Measurements from ENCODE around the gene KCNE4. TPM values are rescaled to one million over a fixed set of nuclear protein-coding genes. Genes with fewer than 3 reads are reported as not detected.
A peak's percentile ranks its signal among the peaks of the same experiment; 100 is the strongest.

KCNE4 gene
- total RNA-seq (2014; rRNA removed; shearing (Covaris generic)): not detected in 2 replicates

- DNase-seq: peak; percentile 40
- H3K27me3 ChIP-seq (ENCODE audit: control insufficient read depth, insufficient read depth, low read length): no peaks in the 10 kb centered on the region
- no peaks in the 10 kb centered on the region for H3K36me3 ChIP-seq (replicated peaks; ENCODE audit: control insufficient read depth, insufficient read depth, low read length)
- no peak within 1 kb of the TSS for H3K4me3 ChIP-seq (ENCODE audit: insufficient read depth, low read depth, low read length)
Measured at GRCh38 chr2:223051693-223052289, at the start of gene KCNE4. Gene KCNE4, plus strand, starts transcription at chr2:223052190. Its CDS starts 641 bp downstream, at chr2:223052831.

- Histone ChIP-seq H3K36me3 (replicated peaks; ENCODE audit: control insufficient read depth, insufficient read depth, low read length) (no peaks in the 10 kb centered on the region), H3K4me3 (ENCODE audit: insufficient read depth, low read depth, low read length) (no peak overlapping the region)
- no peak for DNase-seq
Measured at GRCh38 chr2:223003191-223003590, 48.8 kb upstream of the KCNE4 start.

GRCh38 chr2:223005496-223005895 is 46.5 kb upstream of the KCNE4 start:
- H3K4me3 ChIP-seq (ENCODE audit: insufficient read depth, low read depth, low read length): no peak overlapping the region
- no peaks in the 10 kb centered on the region for H3K27me3 ChIP-seq (ENCODE audit: control insufficient read depth, insufficient read depth, low read length)
- no peaks in the 10 kb centered on the region for H3K36me3 ChIP-seq (replicated peaks; ENCODE audit: control insufficient read depth, insufficient read depth, low read length)
- no peak for DNase-seq

More at GRCh38 chr2:223003191-223003590, 48.8 kb upstream of the KCNE4 start:
- no peaks in the 10 kb centered on the region for H3K27me3 ChIP-seq (ENCODE audit: control insufficient read depth, insufficient read depth, low read length)

GRCh38 chr2:223007531-223007930 is 44.5 kb upstream of the KCNE4 start:
- Histone ChIP-seq H3K27me3 (ENCODE audit: control insufficient read depth, insufficient read depth, low read length) (no peaks in the 10 kb centered on the region), H3K36me3 (replicated peaks; ENCODE audit: control insufficient read depth, insufficient read depth, low read length) (no peaks in the 10 kb centered on the region), H3K4me3 (ENCODE audit: insufficient read depth, low read depth, low read length) (no peak overlapping the region)
- no peak for DNase-seq

- Histone ChIP-seq H3K4me3 (ENCODE audit: insufficient read depth, low read depth, low read length) (no peak overlapping the region), H3K36me3 (replicated peaks; ENCODE audit: control insufficient read depth, insufficient read depth, low read length) (no peaks in the 10 kb centered on the region), H3K27me3 (ENCODE audit: control insufficient read depth, insufficient read depth, low read length) (no peaks in the 10 kb centered on the region)
- no peak for DNase-seq
Measured at GRCh38 chr2:223008162-223008561, 43.8 kb upstream of the KCNE4 start.

- Histone ChIP-seq H3K27me3 (ENCODE audit: control insufficient read depth, insufficient read depth, low read length) (no peaks in the 10 kb centered on the region), H3K4me3 (ENCODE audit: insufficient read depth, low read depth, low read length) (no peak overlapping the region), H3K36me3 (replicated peaks; ENCODE audit: control insufficient read depth, insufficient read depth, low read length) (no peaks in the 10 kb centered on the region)
- no peak for DNase-seq
Measured at GRCh38 chr2:223008956-223009355, 43.0 kb upstream of the KCNE4 start.

- no peak overlapping the region for H3K4me3 ChIP-seq (ENCODE audit: insufficient read depth, low read depth, low read length)
- no peaks in the 10 kb centered on the region for H3K27me3 ChIP-seq (ENCODE audit: control insufficient read depth, insufficient read depth, low read length)
- no peaks in the 10 kb centered on the region for H3K36me3 ChIP-seq (replicated peaks; ENCODE audit: control insufficient read depth, insufficient read depth, low read length)
- DNase-seq: no peak
Measured at GRCh38 chr2:223010641-223011040, 41.3 kb upstream of the KCNE4 start.

- Histone ChIP-seq H3K36me3 (replicated peaks; ENCODE audit: control insufficient read depth, insufficient read depth, low read length) (no peaks in the 10 kb centered on the region), H3K4me3 (ENCODE audit: insufficient read depth, low read depth, low read length) (no peak overlapping the region), H3K27me3 (ENCODE audit: control insufficient read depth, insufficient read depth, low read length) (no peaks in the 10 kb centered on the region)
- DNase-seq: no peak
Measured at GRCh38 chr2:223012291-223012690, 39.7 kb upstream of the KCNE4 start.

GRCh38 chr2:223019390-223019930 is 32.5 kb upstream of the KCNE4 start:
- no peak for DNase-seq
- no peak overlapping the region for H3K4me3 ChIP-seq (ENCODE audit: insufficient read depth, low read depth, low read length)
- H3K27me3 ChIP-seq (ENCODE audit: control insufficient read depth, insufficient read depth, low read length): no peaks in the 10 kb centered on the region
- H3K36me3 ChIP-seq (replicated peaks; ENCODE audit: control insufficient read depth, insufficient read depth, low read length): no peaks in the 10 kb centered on the region

GRCh38 chr2:223019987-223020717 is 31.8 kb upstream of the KCNE4 start:
- no peaks in the 10 kb centered on the region for H3K27me3 ChIP-seq (ENCODE audit: control insufficient read depth, insufficient read depth, low read length)
- no peak for DNase-seq
- H3K4me3 ChIP-seq (ENCODE audit: insufficient read depth, low read depth, low read length): no peak overlapping the region
- no peaks in the 10 kb centered on the region for H3K36me3 ChIP-seq (replicated peaks; ENCODE audit: control insufficient read depth, insufficient read depth, low read length)

GRCh38 chr2:223020971-223021675 is 30.9 kb upstream of the KCNE4 start:
- no peak for DNase-seq
- Histone ChIP-seq H3K4me3 (ENCODE audit: insufficient read depth, low read depth, low read length) (no peak overlapping the region), H3K36me3 (replicated peaks; ENCODE audit: control insufficient read depth, insufficient read depth, low read length) (no peaks in the 10 kb centered on the region), H3K27me3 (ENCODE audit: control insufficient read depth, insufficient read depth, low read length) (no peaks in the 10 kb centered on the region)

- Histone ChIP-seq H3K27me3 (ENCODE audit: control insufficient read depth, insufficient read depth, low read length) (no peaks in the 10 kb centered on the region), H3K36me3 (replicated peaks; ENCODE audit: control insufficient read depth, insufficient read depth, low read length) (no peaks in the 10 kb centered on the region), H3K4me3 (ENCODE audit: insufficient read depth, low read depth, low read length) (no peak overlapping the region)
- no peak for DNase-seq
Measured at GRCh38 chr2:223026357-223027110, 25.5 kb upstream of the KCNE4 start.

- Histone ChIP-seq H3K4me3 (ENCODE audit: insufficient read depth, low read depth, low read length) (no peak overlapping the region), H3K36me3 (replicated peaks; ENCODE audit: control insufficient read depth, insufficient read depth, low read length) (no peaks in the 10 kb centered on the region), H3K27me3 (ENCODE audit: control insufficient read depth, insufficient read depth, low read length) (no peaks in the 10 kb centered on the region)
- no peak for DNase-seq
Measured at GRCh38 chr2:223027442-223027841, 24.5 kb upstream of the KCNE4 start.

GRCh38 chr2:223029287-223029686 is 22.7 kb upstream of the KCNE4 start:
- no peak for DNase-seq
- no peaks in the 10 kb centered on the region for H3K36me3 ChIP-seq (replicated peaks; ENCODE audit: control insufficient read depth, insufficient read depth, low read length)
- H3K4me3 ChIP-seq (ENCODE audit: insufficient read depth, low read depth, low read length): no peak overlapping the region
- no peaks in the 10 kb centered on the region for H3K27me3 ChIP-seq (ENCODE audit: control insufficient read depth, insufficient read depth, low read length)
